ENCODE measurements around the gene ZNF239.
"Not testable (repeated sequence)": the region's sequence is repeated elsewhere in the genome, so short reads cannot be mapped to it uniquely, and the experiment has no call there.

The ZNF239 gene

DNA sequence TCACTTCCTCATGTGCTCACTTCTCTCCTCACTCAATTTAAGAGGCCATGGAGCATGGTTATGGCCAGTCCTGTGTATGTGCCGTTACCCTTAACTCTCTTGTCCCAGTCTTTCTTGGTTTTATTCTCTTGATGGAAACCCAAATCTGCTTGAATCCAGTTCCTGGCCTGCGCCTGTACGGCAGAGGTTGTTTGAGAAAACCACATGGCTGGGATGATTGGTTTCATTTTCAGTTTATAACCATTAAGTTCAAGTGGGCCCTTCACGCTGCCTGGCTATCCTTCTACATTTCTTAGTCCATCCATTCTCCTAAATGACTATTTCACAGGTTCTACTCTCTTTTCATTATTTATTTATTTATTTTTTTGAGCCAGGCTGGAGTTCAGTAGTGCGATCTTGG is 1.6 kb upstream of the ZNF239 start:
- no peak for DNase-seq

DNA sequence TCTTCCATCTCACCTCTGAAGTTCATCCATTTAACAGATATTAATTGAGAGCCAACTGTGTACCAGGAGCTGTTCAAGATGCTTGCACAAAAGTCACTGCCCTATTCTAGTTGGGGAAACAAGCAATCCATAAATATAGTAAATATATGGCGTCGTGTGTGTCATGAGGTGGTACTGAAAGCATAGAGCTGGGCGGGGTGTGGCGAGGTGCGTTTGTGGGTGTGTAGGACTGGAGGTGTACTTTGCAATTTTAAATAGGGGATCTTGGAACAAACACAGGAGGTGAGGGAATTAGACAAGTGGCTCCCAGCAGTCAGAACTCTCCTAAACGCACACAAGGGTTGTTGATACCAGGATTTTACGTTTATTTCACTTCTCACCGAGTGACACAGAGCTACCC is 490 bp upstream of the ZNF239 start:
- DNase-seq: no peak

DNA sequence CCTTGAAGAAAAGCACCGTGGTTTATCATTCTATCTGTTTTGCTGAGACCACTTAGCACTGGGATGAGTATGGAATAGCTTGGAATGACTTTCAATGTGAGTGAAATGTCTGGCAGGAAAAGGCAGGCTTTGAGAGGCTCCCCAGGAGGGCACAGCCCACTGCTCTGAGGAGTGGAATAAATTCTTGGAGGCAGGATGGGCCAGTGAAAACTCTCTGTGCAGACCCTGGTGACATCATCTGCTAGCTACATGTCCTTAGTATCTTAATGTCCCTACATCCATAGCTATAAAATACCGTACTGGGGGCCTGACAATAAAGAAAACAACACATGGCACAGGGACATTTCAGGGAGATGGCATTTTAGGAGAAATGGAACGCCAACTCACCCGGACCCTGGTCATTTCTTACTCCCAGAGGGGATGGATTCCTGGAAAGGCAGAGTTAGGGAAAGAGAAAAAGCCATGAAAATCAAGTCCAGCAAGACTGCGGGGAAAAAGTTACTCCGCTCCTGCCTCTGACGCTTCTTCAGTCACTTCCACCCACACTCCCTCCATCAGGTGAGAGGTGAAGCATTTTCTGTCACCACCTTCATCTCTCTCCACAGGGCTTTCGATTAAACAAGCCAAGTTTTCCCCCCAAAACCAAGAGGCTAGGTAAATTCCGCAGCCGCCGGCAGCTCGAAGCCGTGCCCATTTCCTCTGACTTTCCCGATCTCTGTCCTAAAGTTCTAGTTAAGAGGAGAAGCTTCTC is 991 bp downstream of the ZNF239 start:
- no peak for DNase-seq

DNA sequence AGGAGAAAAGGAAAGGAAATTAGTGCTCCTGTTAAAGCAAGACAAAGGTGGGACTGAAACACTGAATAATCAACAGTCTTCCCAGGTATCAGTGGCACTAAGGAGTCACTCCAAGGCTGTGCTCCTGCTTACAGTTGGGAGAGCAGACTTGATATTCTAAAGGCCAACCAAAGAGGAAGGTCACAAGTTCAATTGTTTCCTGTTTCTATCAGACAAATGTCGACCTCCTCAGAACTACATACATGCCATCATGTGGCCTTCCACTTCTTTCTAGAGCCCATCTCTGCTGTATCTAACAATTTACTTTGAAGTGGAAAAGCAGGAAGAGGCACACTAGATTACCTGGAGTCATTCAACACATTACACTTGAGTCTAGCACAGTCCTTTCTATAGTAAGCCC is 3.4 kb downstream of the ZNF239 start:
- DNase-seq: no peak

DNA sequence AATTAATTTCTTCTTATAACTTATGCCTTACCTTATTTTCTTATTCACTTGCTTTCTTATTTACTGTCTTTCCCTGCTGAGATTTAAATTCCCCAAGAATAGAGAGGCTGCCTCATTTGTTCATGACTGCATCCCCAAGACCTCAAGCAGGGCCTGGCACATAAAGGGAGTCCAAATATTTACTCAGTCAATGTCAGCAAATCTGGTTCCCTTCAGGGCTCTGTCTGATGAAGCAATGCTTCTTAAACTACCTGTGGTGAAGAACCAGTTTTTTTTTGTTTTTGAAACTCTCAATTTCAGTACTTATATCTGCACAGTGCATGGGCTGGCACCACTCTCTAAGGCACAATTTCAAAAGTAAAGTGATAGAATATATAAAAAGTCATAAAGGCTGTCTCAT is 4.7 kb downstream of the ZNF239 start:
- no peak for DNase-seq

DNA sequence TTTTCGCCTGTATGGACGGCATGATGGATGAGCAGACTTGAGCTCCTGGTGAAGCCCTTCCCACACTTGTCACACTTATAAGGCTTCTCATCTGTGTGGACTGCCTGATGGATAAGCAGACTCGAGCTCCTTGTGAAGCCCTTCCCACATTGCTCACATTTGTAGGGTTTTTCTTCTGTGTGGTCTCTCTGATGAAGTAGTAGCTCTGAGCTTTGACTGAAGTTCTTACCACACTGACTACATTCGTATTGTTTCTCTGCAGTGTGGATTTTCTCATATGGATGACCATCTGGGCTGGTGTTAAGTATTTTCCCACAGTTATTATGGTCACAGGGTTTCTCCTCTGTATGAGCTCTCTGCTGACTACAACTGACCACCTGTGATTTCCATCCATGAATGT is 17.2 kb downstream of the ZNF239 start:
- DNase-seq: no peak

DNA sequence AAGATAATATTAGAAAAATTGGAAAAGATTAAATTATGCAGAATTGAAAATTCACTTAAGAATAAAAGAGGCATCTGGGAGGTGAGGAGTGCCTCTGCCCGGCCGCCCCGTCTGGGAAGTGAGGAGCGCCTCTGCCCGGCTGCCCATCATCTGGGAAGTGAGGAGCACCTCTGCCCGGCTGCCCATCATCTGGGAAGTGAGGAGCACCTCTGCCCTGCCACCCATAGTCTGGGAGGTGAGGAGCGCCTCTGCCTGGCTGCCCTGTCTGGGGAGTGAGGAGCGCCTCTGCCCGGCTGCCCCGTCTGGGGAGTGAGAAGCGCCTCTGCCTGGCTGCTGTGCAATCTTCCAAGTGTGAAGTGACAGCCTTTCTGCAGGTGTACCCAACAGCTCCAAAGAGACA is 30.7 kb downstream of the ZNF239 start:
- DNase-seq: not testable (repeated sequence)

DNA sequence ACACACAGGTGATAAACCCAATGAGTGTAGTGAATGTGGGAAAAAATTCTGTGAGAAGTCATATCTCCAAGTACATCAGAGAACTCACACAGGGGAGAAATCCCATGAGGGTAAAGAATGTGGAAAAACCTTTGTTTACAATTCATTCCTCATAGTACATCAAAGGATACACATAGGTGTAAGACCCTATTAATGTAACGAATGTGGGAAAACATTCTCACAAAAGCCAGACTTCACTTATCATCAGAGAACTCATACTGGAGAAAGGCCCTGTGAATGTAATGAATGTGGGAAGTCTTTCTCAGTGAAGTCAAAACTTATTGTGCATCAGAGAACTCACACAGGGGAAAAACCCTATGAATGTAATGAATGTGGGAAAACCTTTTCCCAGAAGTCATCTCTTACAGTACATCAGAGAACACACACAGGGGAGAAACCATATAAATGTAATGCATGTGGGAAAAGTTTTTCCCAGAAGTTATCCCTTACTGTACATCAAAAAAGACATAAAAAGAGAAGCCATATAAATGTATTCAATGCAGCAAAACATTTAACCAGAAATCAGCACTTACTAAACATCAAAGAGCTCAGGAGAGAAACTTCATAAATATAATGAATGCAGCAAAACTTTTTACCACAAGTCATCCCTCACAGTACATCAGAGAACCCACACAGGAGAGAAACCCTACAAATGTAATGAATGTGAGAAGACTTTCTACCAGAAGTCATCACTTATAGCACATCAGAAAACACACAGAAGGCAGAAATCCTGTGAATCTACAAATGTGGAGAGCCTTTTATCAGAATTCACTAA is 49.8 kb downstream of the ZNF239 start:
- DNase-seq: no peak
